ENCODE measurements around the gene ANXA6. TPM values are rescaled to one million over a fixed set of nuclear protein-coding genes. Genes with fewer than 3 reads are reported as not detected.

Gene ANXA6
- total and polyA plus RNA-seq, 2 experiments from 2014 or later = 122 to 152 TPM

- H3K79me2 ChIP-seq = peaks cover 82% of the 10 kb centered on the region
- H3K9me2 ChIP-seq (replicated peaks; ENCODE audit: insufficient read depth) = no peaks in the 10 kb centered on the region
- peaks cover 3% of the 10 kb centered on the region for H4K20me1 ChIP-seq (ENCODE audit: insufficient read depth, poor library complexity, severe bottlenecking)
- no peaks in the 10 kb centered on the region for H3K36me3 ChIP-seq (replicated peaks; ENCODE audit: insufficient read depth, low read depth)
- peaks cover 49% of the 10 kb centered on the region for H3K4me1 ChIP-seq (ENCODE audit: insufficient read depth)
- H2AFZ ChIP-seq = no peak overlapping the region
- TF ChIP-seq CTCF (IDR thresholded peaks at IDR 0.05; ENCODE audit: poor library complexity) = no peak
- no peak for TF ChIP-seq EZH2phosphoT487 (IDR thresholded peaks at IDR 0.05; ENCODE audit: low read depth, severe bottlenecking, unreplicated experiment)
- TF ChIP-seq EZH2 (IDR thresholded peaks at IDR 0.05; ENCODE audit: borderline replicate concordance) = no peak
- 45% methylated on average over 2 of the region's 2 CpGs for WGBS (ENCODE audit: low lambda C conversion rate, missing lambda C conversion rate)
- peak overlapping the region; percentile 70 for H3K4me2 ChIP-seq
- no peak for DNase-seq (ENCODE audit: low spot score)
- no peaks in the 10 kb centered on the region for H3K9me3 ChIP-seq (ENCODE audit: low read depth)
- H3K27me3 ChIP-seq = no peaks in the 10 kb centered on the region
- peak overlapping the region; percentile 96 for H3K27ac ChIP-seq
- H3K4me3 ChIP-seq = no peak overlapping the region
Measured at GRCh38 chr5:151151263-151151660, 6.3 kb downstream of the ANXA6 start.

- Histone ChIP-seq H4K20me1 (ENCODE audit: insufficient read depth, poor library complexity, severe bottlenecking) (peaks cover 3% of the 10 kb centered on the region), H3K4me2 (peak overlapping the region; percentile 70), H2AFZ (no peak overlapping the region), H3K4me3 (no peak overlapping the region), H3K27ac (peak overlapping the region; percentile 96), H3K9me2 (replicated peaks; ENCODE audit: insufficient read depth) (no peaks in the 10 kb centered on the region), H3K79me2 (peaks cover 82% of the 10 kb centered on the region), H3K27me3 (no peaks in the 10 kb centered on the region), H3K9me3 (ENCODE audit: low read depth) (no peaks in the 10 kb centered on the region), H3K4me1 (ENCODE audit: insufficient read depth) (peaks cover 43% of the 10 kb centered on the region), H3K36me3 (replicated peaks; ENCODE audit: insufficient read depth, low read depth) (no peaks in the 10 kb centered on the region)
- 22% methylated on average over 5 of the region's 5 CpGs for WGBS (ENCODE audit: low lambda C conversion rate, missing lambda C conversion rate)
- no peak for TF ChIP-seq EZH2phosphoT487 (IDR thresholded peaks at IDR 0.05; ENCODE audit: low read depth, severe bottlenecking, unreplicated experiment)
- no peak for TF ChIP-seq CTCF (IDR thresholded peaks at IDR 0.05; ENCODE audit: poor library complexity)
- TF ChIP-seq EZH2 (IDR thresholded peaks at IDR 0.05; ENCODE audit: borderline replicate concordance) = no peak
- DNase-seq (ENCODE audit: low spot score) = peak; percentile 83
Measured at GRCh38 chr5:151150471-151151262, 6.9 kb downstream of the ANXA6 start.

- Histone ChIP-seq H3K27ac (no peak overlapping the region), H3K4me2 (no peak overlapping the region), H3K27me3 (no peaks in the 10 kb centered on the region), H3K4me3 (no peak overlapping the region), H3K9me3 (ENCODE audit: low read depth) (no peaks in the 10 kb centered on the region), H3K79me2 (peaks cover 80% of the 10 kb centered on the region), H3K4me1 (ENCODE audit: insufficient read depth) (peaks cover 26% of the 10 kb centered on the region), H4K20me1 (ENCODE audit: insufficient read depth, poor library complexity, severe bottlenecking) (peaks cover 12% of the 10 kb centered on the region), H3K9me2 (replicated peaks; ENCODE audit: insufficient read depth) (no peaks in the 10 kb centered on the region), H2AFZ (no peak overlapping the region), H3K36me3 (replicated peaks; ENCODE audit: insufficient read depth, low read depth) (no peaks in the 10 kb centered on the region)
- WGBS (ENCODE audit: low lambda C conversion rate, missing lambda C conversion rate) = 88% methylated on average over 7 of the region's 7 CpGs
- no peak for TF ChIP-seq CTCF (IDR thresholded peaks at IDR 0.05; ENCODE audit: poor library complexity)
- no peak for TF ChIP-seq EZH2 (IDR thresholded peaks at IDR 0.05; ENCODE audit: borderline replicate concordance)
- DNase-seq (ENCODE audit: low spot score) = no peak
Measured at GRCh38 chr5:151148583-151148982, 9.0 kb downstream of the ANXA6 start.
